Panc1 (cell line): ENCODE measurements around the gene CACNA1E. TPM values are rescaled to one million over a fixed set of nuclear protein-coding genes. Genes with fewer than 3 reads are reported as not detected.

Source experiments
- ATAC-seq: fragments of 200-7000 bp; cut with Tn5 transposase; 2 replicates; pipeline ENCODE4 v1.9.1; 2020; ENCODE audit warnings: mild to moderate bottlenecking, moderate library complexity
- BruUV-seq: library from RNA; stranded (reverse); fragments of 400-500 nt; replicated peaks from 2 replicates; lab custom pipeline; 2021; lab: Mats Ljungman, UMichigan
- CTCF ChIA-PET: fragments of 300-600 bp; sonication (Branson Sonifier 250); formaldehyde crosslinking; loops from one replicate; lab custom pipeline; 2022; ENCODE audit warnings: antibody characterized with exemption; lab: Charles Lee
- POLR2A ChIA-PET: fragments of 300-600 bp; sonication (Branson Sonifier 250); formaldehyde crosslinking; loops from one replicate; lab custom pipeline; 2022; ENCODE audit warnings: antibody characterized with exemption; lab: Charles Lee
- DNase-seq: peaks from one replicate; pipeline ENCODE4 v3.0.0-alpha.2; 2010; ENCODE audit warnings: low read depth, low spot score
- H3K27ac ChIP-seq: 2 replicates; pipeline ENCODE4 v1.5.1; 2011; ENCODE audit warnings: mild to moderate bottlenecking, low read length, inconsistent platforms
- H3K27me3 ChIP-seq: fragments of 200-500 bp; sonication (Bioruptor generic); 2 replicates; pipeline ENCODE4 v1.6.0; 2014; ENCODE audit warnings: low read length, inconsistent platforms; ENCODE audit not compliant: control insufficient read depth, insufficient read depth
- H3K36me3 ChIP-seq: fragments of 200-500 bp; sonication (Bioruptor generic); 2 replicates; pipeline ENCODE4 v1.5.1; 2014; ENCODE audit warnings: inconsistent platforms, mild to moderate bottlenecking, low read length, moderate library complexity; ENCODE audit not compliant: control insufficient read depth, insufficient read depth
- H3K4me1 ChIP-seq: 2 replicates; pipeline ENCODE4 v1.5.1; 2011; ENCODE audit warnings: inconsistent platforms, mild to moderate bottlenecking, low read length, moderate library complexity; ENCODE audit not compliant: control insufficient read depth, insufficient read depth
- H3K4me3 ChIP-seq, 2 experiments: 2 replicates each; pipeline ENCODE4 v1.5.1; 2011 to 2012; ENCODE audit warnings: low read depth in 2 of 2, low read length in 2 of 2, mild to moderate bottlenecking in 2 of 2, inconsistent platforms in 1 of 2, moderate library complexity in 1 of 2
- H3K9me3 ChIP-seq: fragments of 200-500 bp; sonication (Bioruptor generic); 2 replicates; pipeline ENCODE4 v1.5.1; 2014; ENCODE audit warnings: low read depth, mild to moderate bottlenecking, inconsistent platforms, low read length, moderate library complexity; ENCODE audit not compliant: control insufficient read depth, insufficient read depth
- POLR2AphosphoS5 ChIP-seq: IDR thresholded peaks from 2 replicates; pipeline ENCODE4 v1.6.1; 2012; ENCODE audit warnings: mild to moderate bottlenecking, low read depth, low read length, moderate library complexity
- SIN3A ChIP-seq: IDR thresholded peaks from 2 replicates; pipeline ENCODE4 v1.6.1; 2012; ENCODE audit warnings: low read depth, mild to moderate bottlenecking, low read length, moderate library complexity, borderline replicate concordance; ENCODE audit not compliant: insufficient read depth
- TCF7L2 ChIP-seq: IDR thresholded peaks from 2 replicates; pipeline ENCODE4 v1.6.1; 2011; ENCODE audit warnings: mild to moderate bottlenecking, low read depth, low read length, inconsistent platforms
- in situ Hi-C: cut with HindIII; loops from 2 replicates; pipeline ENCODE4 v1.10.0; 2016; ENCODE audit warnings: low sequenced_read_pairs, low pct_unique_long_range_greater_than_20kb
- intact Hi-C: fragments of 100-400 bp; cut with micrococcal nuclease; formaldehyde crosslinking; loops from one replicate; pipeline ENCODE4 v1.10.0; 2022; ENCODE audit not compliant: unreplicated experiment
- total RNA-seq: library from RNA; stranded (reverse); gene quantifications from one replicate; pipeline ENCODE4 v1.2.1, GENCODE V29; 2021; ENCODE audit not compliant: unreplicated experiment
- TF ChIP-seq, protein P1 (sequence below): fragments of 450-650 bp; IDR thresholded peaks from 2 replicates; pipeline ENCODE4 v1.5.1; 2017; ENCODE audit warnings: mild to moderate bottlenecking
- TF ChIP-seq, protein P2 (sequence below), 2 experiments: IDR thresholded peaks; 2 replicates each; pipeline ENCODE4 v1.6.1; 2011 to 2012; ENCODE audit warnings: low read depth in 2 of 2, control low read depth in 1 of 2, low read length in 1 of 2, mild to moderate bottlenecking in 1 of 2, moderate library complexity in 1 of 2; ENCODE audit not compliant: insufficient read depth in 1 of 2

CACNA1E gene
- total RNA-seq, 1 experiment from 2014 or later = not detected

DNA sequence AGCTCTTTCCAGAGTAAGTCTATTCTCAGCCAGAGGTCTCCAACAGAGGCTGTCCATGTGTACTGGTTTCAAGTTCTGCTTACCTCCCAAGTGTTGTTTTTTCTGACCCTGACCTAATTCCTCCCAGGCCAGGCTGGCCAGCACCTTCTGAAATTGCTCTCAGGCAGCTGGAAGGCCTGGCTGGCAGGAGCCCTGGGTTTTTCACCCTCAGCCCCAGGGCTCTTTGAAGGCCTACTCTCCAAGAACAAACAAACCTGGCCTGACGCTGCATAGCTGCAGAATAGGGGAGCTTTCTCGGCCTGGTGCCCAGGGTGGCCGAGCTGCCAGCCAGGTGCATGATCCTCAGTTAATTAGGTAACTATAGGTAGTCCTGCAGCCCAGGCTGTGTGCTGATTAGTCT, 147.5 kb downstream of the CACNA1E start:
- intact Hi-C loops = no loop called here
- TF ChIP-seq SIN3A (no peak), TCF7L2 (no peak), POLR2AphosphoS5 (no peak)
- TF ChIP-seq, protein P1, sequence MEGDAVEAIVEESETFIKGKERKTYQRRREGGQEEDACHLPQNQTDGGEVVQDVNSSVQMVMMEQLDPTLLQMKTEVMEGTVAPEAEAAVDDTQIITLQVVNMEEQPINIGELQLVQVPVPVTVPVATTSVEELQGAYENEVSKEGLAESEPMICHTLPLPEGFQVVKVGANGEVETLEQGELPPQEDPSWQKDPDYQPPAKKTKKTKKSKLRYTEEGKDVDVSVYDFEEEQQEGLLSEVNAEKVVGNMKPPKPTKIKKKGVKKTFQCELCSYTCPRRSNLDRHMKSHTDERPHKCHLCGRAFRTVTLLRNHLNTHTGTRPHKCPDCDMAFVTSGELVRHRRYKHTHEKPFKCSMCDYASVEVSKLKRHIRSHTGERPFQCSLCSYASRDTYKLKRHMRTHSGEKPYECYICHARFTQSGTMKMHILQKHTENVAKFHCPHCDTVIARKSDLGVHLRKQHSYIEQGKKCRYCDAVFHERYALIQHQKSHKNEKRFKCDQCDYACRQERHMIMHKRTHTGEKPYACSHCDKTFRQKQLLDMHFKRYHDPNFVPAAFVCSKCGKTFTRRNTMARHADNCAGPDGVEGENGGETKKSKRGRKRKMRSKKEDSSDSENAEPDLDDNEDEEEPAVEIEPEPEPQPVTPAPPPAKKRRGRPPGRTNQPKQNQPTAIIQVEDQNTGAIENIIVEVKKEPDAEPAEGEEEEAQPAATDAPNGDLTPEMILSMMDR = no peak
- TF ChIP-seq, protein P2, sequence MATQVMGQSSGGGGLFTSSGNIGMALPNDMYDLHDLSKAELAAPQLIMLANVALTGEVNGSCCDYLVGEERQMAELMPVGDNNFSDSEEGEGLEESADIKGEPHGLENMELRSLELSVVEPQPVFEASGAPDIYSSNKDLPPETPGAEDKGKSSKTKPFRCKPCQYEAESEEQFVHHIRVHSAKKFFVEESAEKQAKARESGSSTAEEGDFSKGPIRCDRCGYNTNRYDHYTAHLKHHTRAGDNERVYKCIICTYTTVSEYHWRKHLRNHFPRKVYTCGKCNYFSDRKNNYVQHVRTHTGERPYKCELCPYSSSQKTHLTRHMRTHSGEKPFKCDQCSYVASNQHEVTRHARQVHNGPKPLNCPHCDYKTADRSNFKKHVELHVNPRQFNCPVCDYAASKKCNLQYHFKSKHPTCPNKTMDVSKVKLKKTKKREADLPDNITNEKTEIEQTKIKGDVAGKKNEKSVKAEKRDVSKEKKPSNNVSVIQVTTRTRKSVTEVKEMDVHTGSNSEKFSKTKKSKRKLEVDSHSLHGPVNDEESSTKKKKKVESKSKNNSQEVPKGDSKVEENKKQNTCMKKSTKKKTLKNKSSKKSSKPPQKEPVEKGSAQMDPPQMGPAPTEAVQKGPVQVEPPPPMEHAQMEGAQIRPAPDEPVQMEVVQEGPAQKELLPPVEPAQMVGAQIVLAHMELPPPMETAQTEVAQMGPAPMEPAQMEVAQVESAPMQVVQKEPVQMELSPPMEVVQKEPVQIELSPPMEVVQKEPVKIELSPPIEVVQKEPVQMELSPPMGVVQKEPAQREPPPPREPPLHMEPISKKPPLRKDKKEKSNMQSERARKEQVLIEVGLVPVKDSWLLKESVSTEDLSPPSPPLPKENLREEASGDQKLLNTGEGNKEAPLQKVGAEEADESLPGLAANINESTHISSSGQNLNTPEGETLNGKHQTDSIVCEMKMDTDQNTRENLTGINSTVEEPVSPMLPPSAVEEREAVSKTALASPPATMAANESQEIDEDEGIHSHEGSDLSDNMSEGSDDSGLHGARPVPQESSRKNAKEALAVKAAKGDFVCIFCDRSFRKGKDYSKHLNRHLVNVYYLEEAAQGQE (IDR thresholded peaks at IDR 0.05; ENCODE audit: insufficient read depth in 1 of 2, low read depth in 2 of 2, low read length in 1 of 2) = no peak
- peaks cover 3% of the 10 kb centered on the region; the same call in 1 of the 2 replicates for H3K27me3 ChIP-seq
- DNase-seq (no peak), ATAC-seq (no peak)
- in situ Hi-C loops = no loop called here
- POLR2A ChIA-PET = no interaction called here
- no TSS peak for BruUV-seq
- CTCF ChIA-PET = no interaction called here
- no peaks in the 10 kb centered on the region for H3K9me3 ChIP-seq
- H3K4me1 ChIP-seq = no peaks in the 10 kb centered on the region
- no peaks in the 10 kb centered on the region for H3K36me3 ChIP-seq
- H3K27ac ChIP-seq = no peak overlapping the region
- H3K4me3 ChIP-seq = no peak overlapping the region

DNA sequence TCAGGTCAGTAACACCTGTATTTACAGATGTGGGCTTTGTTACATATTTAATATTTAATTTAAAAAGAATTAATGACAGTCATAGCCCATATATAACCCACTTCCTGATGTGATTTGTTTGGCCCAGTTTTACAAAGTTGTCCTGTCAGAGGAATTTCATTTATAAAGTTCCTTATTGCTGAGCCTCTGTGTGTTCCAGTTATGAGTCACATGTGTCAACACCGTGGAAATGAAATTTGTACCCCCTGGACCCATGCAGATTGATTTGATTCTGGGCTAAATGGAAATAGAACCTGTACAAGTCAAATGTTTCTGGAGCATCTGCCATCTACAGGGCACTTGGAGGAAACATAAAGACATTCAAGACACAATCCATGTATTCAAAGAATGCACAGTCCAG, 149.2 kb downstream of the CACNA1E start:
- no TSS peak for BruUV-seq
- Histone ChIP-seq H3K36me3 (no peaks in the 10 kb centered on the region), H3K4me1 (no peaks in the 10 kb centered on the region), H3K27me3 (peaks cover 3% of the 10 kb centered on the region; the same call in 1 of the 2 replicates), H3K27ac (no peak overlapping the region), H3K4me3 (no peak overlapping the region), H3K9me3 (no peaks in the 10 kb centered on the region)
- intact Hi-C loops (no loop called here), in situ Hi-C loops (no loop called here)
- no peak for DNase-seq
- ATAC-seq = no peak
- ChIA-PET POLR2A (no interaction called here), CTCF (no interaction called here)
- TF ChIP-seq, protein P1 = no peak; the same call in 1 of the 2 replicates
- no peak for TF ChIP-seq TCF7L2
- TF ChIP-seq, protein P2 (IDR thresholded peaks at IDR 0.05; ENCODE audit: insufficient read depth in 1 of 2, low read depth in 2 of 2, low read length in 1 of 2) = no peak
- no peak for TF ChIP-seq POLR2AphosphoS5
- TF ChIP-seq SIN3A = no peak
